ENCODE data around the gene CACNG4. TPM values are rescaled to one million over a fixed set of nuclear protein-coding genes. Genes with fewer than 3 reads are reported as not detected.

CACNG4 gene
- total RNA-seq, 6 donors from 2014 or later, result 2.1 to 27.8 (median 8.0) TPM

DNA sequence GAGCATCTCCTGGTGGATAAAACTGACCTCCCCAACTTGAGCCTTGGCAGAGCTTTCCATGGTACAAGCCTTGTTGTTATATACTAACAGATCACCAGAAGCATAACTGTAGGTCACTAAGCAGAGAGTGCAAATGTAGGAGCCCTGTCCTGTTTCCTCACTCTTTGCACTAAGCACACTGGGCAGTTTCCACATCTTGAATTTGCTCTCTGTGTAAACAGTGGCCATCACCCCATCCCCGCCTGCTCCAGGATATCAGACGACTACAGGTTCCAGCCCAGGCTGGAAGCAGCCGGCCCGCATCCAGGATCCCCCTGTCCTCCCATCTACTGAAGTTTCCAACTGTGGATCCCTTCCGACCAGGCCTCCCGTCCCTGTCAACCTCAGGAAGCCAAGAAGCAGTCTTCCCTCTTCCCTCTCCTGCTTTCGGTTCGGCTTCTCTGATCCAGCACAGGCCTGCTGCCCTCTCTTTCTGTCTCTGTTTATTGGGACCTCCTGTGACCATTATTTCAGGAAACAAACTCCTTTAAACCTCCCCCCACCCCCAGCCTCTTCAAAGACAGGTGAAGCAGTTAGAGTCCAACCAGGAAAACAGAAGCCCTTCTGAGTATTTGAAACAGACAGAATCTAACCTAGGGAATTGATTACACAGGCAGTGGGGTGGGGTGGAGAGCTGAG, 22.6 kb upstream of the CACNG4 start:
- H3K27me3 ChIP-seq, result no peaks in the 10 kb centered on the region
- WGBS, 2 donors, result 57 to 72% methylated on average over 8 of the region's 8 CpGs
- TF ChIP-seq, protein P1, sequence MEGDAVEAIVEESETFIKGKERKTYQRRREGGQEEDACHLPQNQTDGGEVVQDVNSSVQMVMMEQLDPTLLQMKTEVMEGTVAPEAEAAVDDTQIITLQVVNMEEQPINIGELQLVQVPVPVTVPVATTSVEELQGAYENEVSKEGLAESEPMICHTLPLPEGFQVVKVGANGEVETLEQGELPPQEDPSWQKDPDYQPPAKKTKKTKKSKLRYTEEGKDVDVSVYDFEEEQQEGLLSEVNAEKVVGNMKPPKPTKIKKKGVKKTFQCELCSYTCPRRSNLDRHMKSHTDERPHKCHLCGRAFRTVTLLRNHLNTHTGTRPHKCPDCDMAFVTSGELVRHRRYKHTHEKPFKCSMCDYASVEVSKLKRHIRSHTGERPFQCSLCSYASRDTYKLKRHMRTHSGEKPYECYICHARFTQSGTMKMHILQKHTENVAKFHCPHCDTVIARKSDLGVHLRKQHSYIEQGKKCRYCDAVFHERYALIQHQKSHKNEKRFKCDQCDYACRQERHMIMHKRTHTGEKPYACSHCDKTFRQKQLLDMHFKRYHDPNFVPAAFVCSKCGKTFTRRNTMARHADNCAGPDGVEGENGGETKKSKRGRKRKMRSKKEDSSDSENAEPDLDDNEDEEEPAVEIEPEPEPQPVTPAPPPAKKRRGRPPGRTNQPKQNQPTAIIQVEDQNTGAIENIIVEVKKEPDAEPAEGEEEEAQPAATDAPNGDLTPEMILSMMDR (IDR thresholded peaks at IDR 0.05), result no peak
- TF ChIP-seq POLR2A (IDR thresholded peaks at IDR 0.05), result no peak

DNA sequence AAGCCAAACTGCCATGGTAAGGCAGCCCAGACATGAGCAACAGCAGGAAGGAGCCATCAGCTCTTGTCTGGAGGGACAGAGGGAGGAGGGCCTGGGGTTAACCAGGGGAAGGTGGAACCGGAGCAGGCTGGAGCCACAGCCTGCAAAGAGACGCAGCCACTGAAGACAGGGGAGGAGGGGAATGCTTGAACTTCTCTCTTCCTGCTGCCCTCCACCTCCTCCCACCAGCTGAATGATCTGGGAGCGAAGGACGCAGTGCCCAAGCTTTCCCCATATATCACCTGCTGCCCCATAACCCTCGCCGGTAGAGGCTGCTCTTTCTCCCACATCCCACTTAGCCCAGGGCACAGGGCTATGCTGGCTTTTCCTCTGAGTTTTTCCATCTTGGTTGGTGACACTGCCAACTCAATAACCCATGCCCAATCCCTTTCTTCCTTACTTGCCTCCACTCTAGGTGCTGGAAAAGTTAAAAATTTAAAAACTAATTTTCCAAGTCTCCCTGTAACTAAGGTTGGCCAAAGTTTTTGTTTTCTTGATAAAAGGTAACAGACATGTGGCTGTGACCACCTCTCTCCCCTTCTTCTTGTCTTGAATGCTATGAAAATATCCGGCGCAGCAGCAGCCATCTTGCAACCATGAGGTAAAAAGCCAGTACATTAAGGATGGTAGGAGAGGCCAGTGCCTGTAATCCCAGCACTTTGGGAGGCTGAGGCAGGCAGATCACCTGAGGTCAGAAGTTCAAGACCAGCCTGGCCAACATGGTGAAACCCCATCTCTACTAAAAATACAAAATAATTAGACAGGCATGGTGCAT, 21.8 kb upstream of the CACNG4 start:
- Histone ChIP-seq H3K36me3 (no peaks in the 10 kb centered on the region), H3K4me1 (peaks cover 0 to 5% (median 0%) of the 10 kb centered on the region in 4 donors), H3K4me3 (no peak overlapping the region), H3K9me3 (no peaks in the 10 kb centered on the region), H3K27ac (no peak overlapping the region), H3K27me3 (no peaks in the 10 kb centered on the region)
- ATAC-seq (ENCODE audit: low FRiP score in 2 of 2) (no peak), DNase-seq (no peak)
- 68 to 73% methylated on average over 8 of the region's 8 CpGs for WGBS, 2 donors
- no peak for TF ChIP-seq POLR2AphosphoS5 (IDR thresholded peaks at IDR 0.05)
- TF ChIP-seq EP300 (IDR thresholded peaks at IDR 0.05), result no peak
- TF ChIP-seq, protein P1 (IDR thresholded peaks at IDR 0.05), result no peak
- TF ChIP-seq POLR2A (IDR thresholded peaks at IDR 0.05), result no peak

More for the DNA sequence above, 22.6 kb upstream of the CACNG4 start:
- Histone ChIP-seq H3K27ac (no peak overlapping the region), H3K4me3 (no peak overlapping the region), H3K36me3 (no peaks in the 10 kb centered on the region), H3K9me3 (no peaks in the 10 kb centered on the region), H3K4me1 (peaks cover 0 to 5% (median 0%) of the 10 kb centered on the region in 4 donors)
- DNase-seq (no peak), ATAC-seq (ENCODE audit: low FRiP score in 2 of 2) (no peak)

DNA sequence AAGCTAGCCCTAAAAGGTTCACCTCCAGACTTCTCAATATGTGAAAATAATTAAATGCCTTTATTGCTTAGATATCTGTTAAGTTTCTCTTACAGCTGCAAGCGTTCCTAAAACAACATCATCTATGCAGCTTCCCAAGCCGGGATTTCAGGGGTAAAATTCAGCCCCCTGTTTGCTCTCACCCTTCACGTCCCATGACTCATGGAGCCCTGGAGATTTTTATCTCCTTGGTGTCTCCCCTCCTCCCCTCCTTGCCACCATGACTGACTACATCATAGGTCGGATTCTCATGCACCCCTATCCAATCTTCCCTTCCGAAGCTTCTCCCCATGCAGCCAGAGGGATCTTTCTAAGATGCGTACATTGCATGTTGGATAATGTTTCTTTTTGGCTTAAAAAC, 21.0 kb upstream of the CACNG4 start:
- ATAC-seq (ENCODE audit: low FRiP score in 2 of 2) (no peak), DNase-seq (no peak)
- Histone ChIP-seq H3K9me3 (no peaks in the 10 kb centered on the region), H3K4me1 (peaks cover 0 to 5% (median 0%) of the 10 kb centered on the region in 4 donors), H3K36me3 (no peaks in the 10 kb centered on the region), H3K4me3 (no peak overlapping the region), H3K27me3 (no peaks in the 10 kb centered on the region), H3K27ac (no peak overlapping the region)
- WGBS, 2 donors, result 72 to 81% methylated on average over 6 of the region's 6 CpGs
- TF ChIP-seq POLR2AphosphoS5 (IDR thresholded peaks at IDR 0.05), result no peak
- TF ChIP-seq POLR2A (IDR thresholded peaks at IDR 0.05), result no peak
- TF ChIP-seq, protein P1 (IDR thresholded peaks at IDR 0.05), result no peak
- TF ChIP-seq EP300 (IDR thresholded peaks at IDR 0.05), result no peak

DNA sequence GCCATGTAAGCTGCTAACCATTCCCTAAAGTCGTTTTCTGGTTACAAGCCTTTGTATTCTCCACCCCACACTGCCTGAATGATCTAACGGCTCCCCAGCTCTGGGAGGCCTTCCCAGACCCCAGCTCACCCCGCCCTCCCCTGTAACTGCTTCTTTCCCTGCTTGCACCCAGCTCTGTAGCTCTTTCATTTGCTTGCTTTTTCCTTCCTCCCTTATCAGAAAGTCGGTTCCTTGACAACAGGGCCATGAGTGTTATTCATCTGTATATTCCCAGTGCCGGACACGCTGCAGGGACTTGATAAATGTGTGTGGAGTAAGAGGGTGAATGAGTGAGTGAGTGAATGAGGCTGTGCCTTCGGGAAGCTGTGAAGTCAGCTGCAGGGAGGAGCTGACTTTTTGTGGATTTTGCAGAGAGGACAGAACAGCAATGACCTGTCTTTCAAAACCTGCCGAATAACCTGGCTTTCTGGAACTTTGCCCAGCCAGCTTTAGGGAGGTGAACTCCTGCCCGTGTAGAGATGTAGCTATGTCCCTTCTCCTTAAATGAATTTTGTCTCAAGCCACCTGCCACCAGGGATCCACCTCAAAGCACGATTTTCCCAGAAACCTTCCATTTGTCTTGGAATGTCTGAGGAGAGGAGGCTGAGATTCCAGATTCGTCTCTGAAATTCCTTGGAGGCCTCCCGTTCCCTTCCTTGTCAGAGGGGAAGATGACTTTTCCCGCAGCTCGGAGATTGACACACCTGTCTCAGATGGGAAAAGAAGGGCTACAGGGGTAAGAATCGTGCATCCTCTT, 20.0 kb upstream of the CACNG4 start:
- DNase-seq (no peak), ATAC-seq (ENCODE audit: low FRiP score in 2 of 2) (peak in 1 of 2 donors; percentile 63)
- peaks cover 0 to 5% (median 0%) of the 10 kb centered on the region in 4 donors for H3K4me1 ChIP-seq
- H3K27me3 ChIP-seq, result no peaks in the 10 kb centered on the region
- WGBS, 2 donors, result 26% methylated on average over 13 to 15 of the region's 15 CpGs
- no peak for TF ChIP-seq POLR2AphosphoS5 (IDR thresholded peaks at IDR 0.05)
- no peak for TF ChIP-seq POLR2A (IDR thresholded peaks at IDR 0.05)
- TF ChIP-seq, protein P1 (IDR thresholded peaks at IDR 0.05), result no peak
- no peak for TF ChIP-seq EP300 (IDR thresholded peaks at IDR 0.05)
- H3K4me3 ChIP-seq, result no peak overlapping the region
- H3K36me3 ChIP-seq, result no peaks in the 10 kb centered on the region
- H3K9me3 ChIP-seq, result no peaks in the 10 kb centered on the region
- H3K27ac ChIP-seq, result no peak overlapping the region

Measured in upper lobe of left lung (tissue), 6 donors.